Endothelial cell of umbilical vein (primary cell): ENCODE results near the gene TLR9.

Source experiments
- GATA2 ChIP-seq: IDR thresholded peaks from 2 replicates; pipeline ENCODE4 v1.7.0; 2011; ENCODE audit warnings: low read depth, mild to moderate bottlenecking, moderate library complexity, mixed read lengths, low read length; ENCODE audit not compliant: insufficient read length, insufficient read depth
- JUN ChIP-seq: IDR thresholded peaks from 2 replicates; pipeline ENCODE4 v1.6.1; 2011; ENCODE audit warnings: borderline replicate concordance, low read depth; ENCODE audit not compliant: insufficient read length, insufficient read depth
- POLR2A ChIP-seq: IDR thresholded peaks from 2 replicates; pipeline ENCODE4 v1.6.1; 2012; ENCODE audit warnings: low read depth, mild to moderate bottlenecking, control low read depth, low read length
- POLR2AphosphoS5 ChIP-seq: IDR thresholded peaks from 2 replicates; pipeline ENCODE4 v1.6.1; 2012; ENCODE audit warnings: low read depth, mild to moderate bottlenecking, control low read depth, low read length, moderate library complexity; ENCODE audit not compliant: insufficient read depth
- TF ChIP-seq, protein P1 (sequence below), 2 donors: IDR thresholded peaks; 1 replicate in 1 of 2; 2 replicates in 1 of 2; pipeline ENCODE4 v1.5.1; 2011; ENCODE audit warnings: low read length in 2 of 2, mild to moderate bottlenecking in 2 of 2, moderate library complexity in 2 of 2, control low read depth in 1 of 2, inconsistent platforms in 1 of 2, low read depth in 1 of 2; ENCODE audit not compliant: insufficient read depth in 1 of 2; ENCODE audit errors: extremely low read depth in 1 of 2

GRCh38 chr3:52184690-52185089, 40.8 kb downstream of the TLR9 start:
- TF ChIP-seq, protein P1, sequence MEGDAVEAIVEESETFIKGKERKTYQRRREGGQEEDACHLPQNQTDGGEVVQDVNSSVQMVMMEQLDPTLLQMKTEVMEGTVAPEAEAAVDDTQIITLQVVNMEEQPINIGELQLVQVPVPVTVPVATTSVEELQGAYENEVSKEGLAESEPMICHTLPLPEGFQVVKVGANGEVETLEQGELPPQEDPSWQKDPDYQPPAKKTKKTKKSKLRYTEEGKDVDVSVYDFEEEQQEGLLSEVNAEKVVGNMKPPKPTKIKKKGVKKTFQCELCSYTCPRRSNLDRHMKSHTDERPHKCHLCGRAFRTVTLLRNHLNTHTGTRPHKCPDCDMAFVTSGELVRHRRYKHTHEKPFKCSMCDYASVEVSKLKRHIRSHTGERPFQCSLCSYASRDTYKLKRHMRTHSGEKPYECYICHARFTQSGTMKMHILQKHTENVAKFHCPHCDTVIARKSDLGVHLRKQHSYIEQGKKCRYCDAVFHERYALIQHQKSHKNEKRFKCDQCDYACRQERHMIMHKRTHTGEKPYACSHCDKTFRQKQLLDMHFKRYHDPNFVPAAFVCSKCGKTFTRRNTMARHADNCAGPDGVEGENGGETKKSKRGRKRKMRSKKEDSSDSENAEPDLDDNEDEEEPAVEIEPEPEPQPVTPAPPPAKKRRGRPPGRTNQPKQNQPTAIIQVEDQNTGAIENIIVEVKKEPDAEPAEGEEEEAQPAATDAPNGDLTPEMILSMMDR (IDR thresholded peaks at IDR 0.05; ENCODE audit: extremely low read depth in 1 of 2, insufficient read depth in 1 of 2, low read depth in 1 of 2, low read length in 2 of 2), result no peak
- TF ChIP-seq POLR2A (no peak), POLR2AphosphoS5 (no peak), JUN (no peak), GATA2 (no peak)
